HepG2 (cell line): Measurements from ENCODE around the gene SUSD3. TPM values are rescaled to one million over a fixed set of nuclear protein-coding genes. Genes with fewer than 3 reads are reported as not detected.

ENCODE experiments used
- BCL6 ChIP-seq: IDR thresholded peaks from 2 replicates; pipeline ENCODE4 v1.6.1; 2016; ENCODE audit warnings: missing genetic modification reagents, missing compliant biosample characterization
- CENPT ChIP-seq: sonication (generic); formaldehyde crosslinking; IDR thresholded peaks from 2 replicates; pipeline ENCODE4 v1.8.0; 2022; ENCODE audit warnings: low read depth, mild to moderate bottlenecking, moderate library complexity, missing genetic modification reagents
- FOXM1 ChIP-seq: sonication (generic); formaldehyde crosslinking; IDR thresholded peaks from 2 replicates; pipeline ENCODE4 v1.5.0; 2020; ENCODE audit warnings: missing genetic modification reagents
- GTF2F1 ChIP-seq: fragments of 150-350 bp; IDR thresholded peaks from 2 replicates; pipeline ENCODE4 v1.6.1; 2014; ENCODE audit warnings: low read length
- HHEX ChIP-seq: IDR thresholded peaks from 2 replicates; pipeline ENCODE4 v1.6.1; 2016; ENCODE audit warnings: control low read depth
- ISX ChIP-seq: sonication (generic); formaldehyde crosslinking; conservative IDR thresholded peaks from 2 replicates; pipeline ENCODE4 v1.5.0; 2020; ENCODE audit warnings: missing genetic modification reagents
- MED8 ChIP-seq: sonication (generic); formaldehyde crosslinking; IDR thresholded peaks from 2 replicates; pipeline ENCODE4 v1.8.1; 2023; ENCODE audit warnings: mild to moderate bottlenecking, missing genetic modification reagents; ENCODE audit not compliant: insufficient replicate concordance
- NFRKB ChIP-seq: fragments of 450-650 bp; IDR thresholded peaks from 2 replicates; pipeline ENCODE4 v1.6.1; 2017
- ZC3H4 ChIP-seq: sonication (generic); formaldehyde crosslinking; IDR thresholded peaks from 2 replicates; pipeline ENCODE4 v1.4.0; 2020; ENCODE audit warnings: missing genetic modification reagents, borderline replicate concordance
- ZNF230 ChIP-seq: sonication (generic); formaldehyde crosslinking; IDR thresholded peaks from 2 replicates; pipeline ENCODE4 v1.4.0; 2020; ENCODE audit warnings: mild to moderate bottlenecking, missing genetic modification reagents
- ZNF235 ChIP-seq: sonication (generic); formaldehyde crosslinking; IDR thresholded peaks from 2 replicates; pipeline ENCODE4 v1.8.1; 2023; ENCODE audit warnings: mild to moderate bottlenecking, missing genetic modification reagents, borderline replicate concordance
- ZNF256 ChIP-seq: sonication (generic); formaldehyde crosslinking; conservative IDR thresholded peaks from 2 replicates; pipeline ENCODE4 v1.4.0; 2020; ENCODE audit warnings: missing genetic modification reagents
- ZNF382 ChIP-seq: sonication (generic); formaldehyde crosslinking; IDR thresholded peaks from 2 replicates; pipeline ENCODE4 v1.5.0; 2020; ENCODE audit warnings: missing genetic modification reagents, mild to moderate bottlenecking, borderline replicate concordance
- ZNF431 ChIP-seq: sonication (generic); formaldehyde crosslinking; IDR thresholded peaks from 2 replicates; pipeline ENCODE4 v1.9.0; 2022; ENCODE audit warnings: missing genetic modification reagents, low read depth, mild to moderate bottlenecking, borderline replicate concordance
- ZNF484 ChIP-seq: sonication (generic); formaldehyde crosslinking; IDR thresholded peaks from 2 replicates; pipeline ENCODE4 v1.5.1; 2020; ENCODE audit warnings: mild to moderate bottlenecking, low read depth, missing genetic modification reagents, borderline replicate concordance
- ZNF543 ChIP-seq: sonication (generic); formaldehyde crosslinking; IDR thresholded peaks from 2 replicates; pipeline ENCODE4 v1.4.0; 2020; ENCODE audit warnings: mild to moderate bottlenecking, missing genetic modification reagents
- ZNF567 ChIP-seq: sonication (generic); formaldehyde crosslinking; IDR thresholded peaks from 2 replicates; pipeline ENCODE4 v1.8.1; 2023; ENCODE audit warnings: mild to moderate bottlenecking, missing genetic modification reagents, borderline replicate concordance
- ZNF619 ChIP-seq: sonication (generic); formaldehyde crosslinking; IDR thresholded peaks from 2 replicates; pipeline ENCODE4 v1.4.0; 2020; ENCODE audit warnings: mild to moderate bottlenecking, missing genetic modification reagents
- ZSCAN20 ChIP-seq: sonication (generic); formaldehyde crosslinking; IDR thresholded peaks from 2 replicates; pipeline ENCODE4 v1.4.0; 2020; ENCODE audit warnings: missing genetic modification reagents, mild to moderate bottlenecking, borderline replicate concordance
- polyA plus RNA-seq, 8 experiments: library from polyadenylated mRNA; depleted of rRNA in 3 of 8; stranded (reverse) in 7 of 8; unstranded in 1 of 8; fragments of >200 nt; fragmentation: Illumina TruSeq in 4 of 8; extraction: Trizol in 4 of 8; gene quantifications; 2 replicates each; pipeline versions ENCODE4 v1.2.1 to v1.2.3, GENCODE V29; 2011 to 2016; ENCODE audit warnings: low read depth in 4 of 8, missing spikeins in 1 of 8, mixed read lengths in 1 of 8; ENCODE audit not compliant: insufficient read depth in 1 of 8
- total RNA-seq, 5 experiments: library from RNA; depleted of rRNA; stranded (reverse); fragments of >200 nt; fragmentation: Illumina TruSeq; extraction: Trizol; gene quantifications; 2 replicates each; pipeline ENCODE4 v1.2.3, GENCODE V29; 2016; ENCODE audit warnings: low read depth in 1 of 5
- TF ChIP-seq, protein P1 (sequence below): IDR thresholded peaks from 2 replicates; pipeline ENCODE4 v1.6.1; 2016; ENCODE audit warnings: control low read depth
- TF ChIP-seq, protein P2 (sequence below): sonication (generic); formaldehyde crosslinking; conservative IDR thresholded peaks from 2 replicates; pipeline ENCODE4 v1.4.0; 2020; ENCODE audit warnings: missing genetic modification reagents
- TF ChIP-seq, protein P3 (sequence below): sonication (generic); formaldehyde crosslinking; IDR thresholded peaks from 2 replicates; pipeline ENCODE4 v1.4.0; 2020; ENCODE audit warnings: missing genetic modification reagents
- TF ChIP-seq, protein P4 (sequence below): sonication (generic); IDR thresholded peaks from 2 replicates; pipeline ENCODE4 v1.6.1; 2016; ENCODE audit warnings: low read depth, borderline replicate concordance
- TF ChIP-seq, protein P5 (sequence below): sonication (generic); formaldehyde crosslinking; IDR thresholded peaks from 2 replicates; pipeline ENCODE4 v1.4.0; 2020; ENCODE audit warnings: mild to moderate bottlenecking, missing genetic modification reagents, borderline replicate concordance

The SUSD3 gene
- total and polyA plus RNA-seq, 2 of the 13 experiments (the other 11 are each of a cell fraction or from before 2014, with no cell fraction given): 7.0 to 9.1 TPM

DNA sequence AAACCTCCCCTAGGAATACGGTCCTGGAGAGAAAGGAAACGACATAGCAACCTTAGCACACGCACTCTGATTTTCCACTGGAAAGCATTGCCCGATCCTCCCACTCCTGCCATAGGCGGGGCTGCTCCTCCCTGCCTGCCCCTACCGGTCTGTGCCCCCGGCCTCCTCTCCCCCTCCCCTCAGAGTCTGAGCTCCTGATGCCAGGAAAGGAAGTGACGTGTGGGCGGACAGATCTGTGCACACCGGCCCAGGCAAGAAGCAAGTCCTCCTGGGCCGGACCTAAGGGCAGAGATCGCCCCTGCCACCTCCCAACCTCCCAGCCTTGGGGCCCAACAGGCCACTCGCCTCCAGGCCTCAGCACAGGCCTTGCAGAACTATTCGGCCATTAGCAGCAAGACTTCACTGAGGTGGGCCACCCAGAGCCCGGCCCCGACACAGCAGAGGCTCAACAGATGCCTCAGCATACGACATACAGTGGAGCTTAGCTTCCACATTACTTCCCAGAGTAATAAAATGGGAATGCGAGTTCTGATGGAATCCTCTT, 68.4 kb downstream of the SUSD3 start (continued):
- TF ChIP-seq MED8 (CRISPR knock-in tag) (no peak), ZC3H4 (CRISPR knock-in tag) (no peak), FOXM1 (no peak), HHEX (CRISPR knock-in tag) (no peak), ZNF484 (CRISPR knock-in tag) (no peak), ZNF619 (CRISPR knock-in tag) (no peak), ZNF567 (CRISPR knock-in tag) (no peak), BCL6 (0 out of 2 replicates have a peak, but pooled peaks have one; percentile 15), ZNF382 (no peak), ZNF230 (CRISPR knock-in tag) (no peak), ISX (CRISPR knock-in tag) (no peak), NFRKB (no peak), ZNF235 (CRISPR knock-in tag) (no peak), ZNF431 (CRISPR knock-in tag) (peak; percentile 85), GTF2F1 (no peak), ZNF256 (CRISPR knock-in tag) (no peak), ZNF543 (CRISPR knock-in tag) (no peak; the same call in 1 of the 2 replicates), ZSCAN20 (CRISPR knock-in tag) (no peak), CENPT (CRISPR knock-in tag) (no peak)
- TF ChIP-seq, protein P1, sequence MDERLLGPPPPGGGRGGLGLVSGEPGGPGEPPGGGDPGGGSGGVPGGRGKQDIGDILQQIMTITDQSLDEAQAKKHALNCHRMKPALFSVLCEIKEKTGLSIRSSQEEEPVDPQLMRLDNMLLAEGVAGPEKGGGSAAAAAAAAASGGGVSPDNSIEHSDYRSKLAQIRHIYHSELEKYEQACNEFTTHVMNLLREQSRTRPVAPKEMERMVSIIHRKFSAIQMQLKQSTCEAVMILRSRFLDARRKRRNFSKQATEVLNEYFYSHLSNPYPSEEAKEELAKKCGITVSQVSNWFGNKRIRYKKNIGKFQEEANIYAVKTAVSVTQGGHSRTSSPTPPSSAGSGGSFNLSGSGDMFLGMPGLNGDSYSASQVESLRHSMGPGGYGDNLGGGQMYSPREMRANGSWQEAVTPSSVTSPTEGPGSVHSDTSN (CRISPR knock-in tag): no peak
- TF ChIP-seq, protein P2, sequence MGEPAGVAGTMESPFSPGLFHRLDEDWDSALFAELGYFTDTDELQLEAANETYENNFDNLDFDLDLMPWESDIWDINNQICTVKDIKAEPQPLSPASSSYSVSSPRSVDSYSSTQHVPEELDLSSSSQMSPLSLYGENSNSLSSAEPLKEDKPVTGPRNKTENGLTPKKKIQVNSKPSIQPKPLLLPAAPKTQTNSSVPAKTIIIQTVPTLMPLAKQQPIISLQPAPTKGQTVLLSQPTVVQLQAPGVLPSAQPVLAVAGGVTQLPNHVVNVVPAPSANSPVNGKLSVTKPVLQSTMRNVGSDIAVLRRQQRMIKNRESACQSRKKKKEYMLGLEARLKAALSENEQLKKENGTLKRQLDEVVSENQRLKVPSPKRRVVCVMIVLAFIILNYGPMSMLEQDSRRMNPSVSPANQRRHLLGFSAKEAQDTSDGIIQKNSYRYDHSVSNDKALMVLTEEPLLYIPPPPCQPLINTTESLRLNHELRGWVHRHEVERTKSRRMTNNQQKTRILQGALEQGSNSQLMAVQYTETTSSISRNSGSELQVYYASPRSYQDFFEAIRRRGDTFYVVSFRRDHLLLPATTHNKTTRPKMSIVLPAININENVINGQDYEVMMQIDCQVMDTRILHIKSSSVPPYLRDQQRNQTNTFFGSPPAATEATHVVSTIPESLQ (CRISPR knock-in tag): no peak
- TF ChIP-seq, protein P3, sequence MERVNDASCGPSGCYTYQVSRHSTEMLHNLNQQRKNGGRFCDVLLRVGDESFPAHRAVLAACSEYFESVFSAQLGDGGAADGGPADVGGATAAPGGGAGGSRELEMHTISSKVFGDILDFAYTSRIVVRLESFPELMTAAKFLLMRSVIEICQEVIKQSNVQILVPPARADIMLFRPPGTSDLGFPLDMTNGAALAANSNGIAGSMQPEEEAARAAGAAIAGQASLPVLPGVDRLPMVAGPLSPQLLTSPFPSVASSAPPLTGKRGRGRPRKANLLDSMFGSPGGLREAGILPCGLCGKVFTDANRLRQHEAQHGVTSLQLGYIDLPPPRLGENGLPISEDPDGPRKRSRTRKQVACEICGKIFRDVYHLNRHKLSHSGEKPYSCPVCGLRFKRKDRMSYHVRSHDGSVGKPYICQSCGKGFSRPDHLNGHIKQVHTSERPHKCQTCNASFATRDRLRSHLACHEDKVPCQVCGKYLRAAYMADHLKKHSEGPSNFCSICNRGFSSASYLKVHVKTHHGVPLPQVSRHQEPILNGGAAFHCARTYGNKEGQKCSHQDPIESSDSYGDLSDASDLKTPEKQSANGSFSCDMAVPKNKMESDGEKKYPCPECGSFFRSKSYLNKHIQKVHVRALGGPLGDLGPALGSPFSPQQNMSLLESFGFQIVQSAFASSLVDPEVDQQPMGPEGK (CRISPR knock-in tag): peak; percentile 83
- TF ChIP-seq, protein P4, sequence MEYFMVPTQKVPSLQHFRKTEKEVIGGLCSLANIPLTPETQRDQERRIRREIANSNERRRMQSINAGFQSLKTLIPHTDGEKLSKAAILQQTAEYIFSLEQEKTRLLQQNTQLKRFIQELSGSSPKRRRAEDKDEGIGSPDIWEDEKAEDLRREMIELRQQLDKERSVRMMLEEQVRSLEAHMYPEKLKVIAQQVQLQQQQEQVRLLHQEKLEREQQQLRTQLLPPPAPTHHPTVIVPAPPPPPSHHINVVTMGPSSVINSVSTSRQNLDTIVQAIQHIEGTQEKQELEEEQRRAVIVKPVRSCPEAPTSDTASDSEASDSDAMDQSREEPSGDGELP: peak; percentile 40; the same call in 1 of the 2 replicates
- TF ChIP-seq, protein P5, sequence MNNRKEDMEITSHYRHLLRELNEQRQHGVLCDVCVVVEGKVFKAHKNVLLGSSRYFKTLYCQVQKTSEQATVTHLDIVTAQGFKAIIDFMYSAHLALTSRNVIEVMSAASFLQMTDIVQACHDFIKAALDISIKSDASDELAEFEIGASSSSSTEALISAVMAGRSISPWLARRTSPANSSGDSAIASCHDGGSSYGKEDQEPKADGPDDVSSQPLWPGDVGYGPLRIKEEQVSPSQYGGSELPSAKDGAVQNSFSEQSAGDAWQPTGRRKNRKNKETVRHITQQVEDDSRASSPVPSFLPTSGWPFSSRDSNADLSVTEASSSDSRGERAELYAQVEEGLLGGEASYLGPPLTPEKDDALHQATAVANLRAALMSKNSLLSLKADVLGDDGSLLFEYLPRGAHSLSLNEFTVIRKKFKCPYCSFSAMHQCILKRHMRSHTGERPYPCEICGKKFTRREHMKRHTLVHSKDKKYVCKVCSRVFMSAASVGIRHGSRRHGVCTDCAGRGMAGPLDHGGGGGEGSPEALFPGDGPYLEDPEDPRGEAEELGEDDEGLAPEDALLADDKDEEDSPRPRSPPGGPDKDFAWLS (CRISPR knock-in tag): no peak
